Prostate gland (tissue), 2 donors: Measurements from ENCODE around the gene PRPF38B. TPM values are rescaled to one million over a fixed set of nuclear protein-coding genes. Genes with fewer than 3 reads are reported as not detected.

Experiments
- DNase-seq: peaks from one replicate; pipeline ENCODE4 v3.0.0-alpha.2; 2019; ENCODE audit warnings: low spot score
- H3K27ac ChIP-seq, 2 donors: fragments of 200-600 bp; sonication (generic); 2 replicates each; pipeline ENCODE4 v1.5.1; 2017 to 2019
- H3K27me3 ChIP-seq: fragments of 200-600 bp; sonication (generic); replicated peaks from 2 replicates; pipeline ENCODE4 v1.5.1; 2019; ENCODE audit not compliant: insufficient read depth
- H3K36me3 ChIP-seq, 2 donors: fragments of 200-600 bp; sonication (generic); 1 replicate in 1 of 2; 2 replicates in 1 of 2; pipeline versions ENCODE4 v1.5.1 to v1.8.1; 2017 to 2019
- H3K4me1 ChIP-seq: fragments of 200-600 bp; sonication (generic); replicated peaks from 2 replicates; pipeline ENCODE4 v1.5.1; 2019
- H3K4me3 ChIP-seq, 2 donors: fragments of 200-600 bp; sonication (generic); 2 replicates each; pipeline ENCODE4 v1.5.1; 2017 to 2019
- H3K9me3 ChIP-seq: fragments of 200-600 bp; sonication (generic); 2 replicates; pipeline ENCODE4 v1.5.1; 2017
- CTCF ChIP-seq, 4 experiments: fragments of 200-600 bp in 2 of 4; fragments of 450-650 bp in 2 of 4; sonication (generic) in 2 of 4; IDR thresholded peaks; 1 replicate in 3 of 4; 2 replicates in 1 of 4; pipeline ENCODE4 v1.5.1; 2016 to 2019; ENCODE audit warnings: antibody characterized with exemption in 4 of 4, mild to moderate bottlenecking in 2 of 4, moderate library complexity in 2 of 4
- POLR2A ChIP-seq: fragments of 450-650 bp; IDR thresholded peaks from one replicate; pipeline ENCODE4 v1.6.1; 2016; ENCODE audit warnings: antibody characterized with exemption, mild to moderate bottlenecking
- POLR2AphosphoS5 ChIP-seq: sonication (generic); formaldehyde crosslinking; IDR thresholded peaks from one replicate; pipeline ENCODE4 v1.6.1; 2017; ENCODE audit warnings: antibody characterized with exemption
- WGBS: methylation state at CpG from one replicate; pipeline ENCODE4 v1.1.5; 2018; 5-methylcytosine and 5-hydroxymethylcytosine counted together
- intact Hi-C: fragments of 100-400 bp; cut with DNase I; formaldehyde crosslinking; loops from one replicate; pipeline ENCODE4 v1.14.2; 2022
- total RNA-seq, 2 donors: library from RNA; depleted of rRNA; stranded (reverse); fragments of >200 nt; gene quantifications; one replicate each; pipeline ENCODE4 v1.1.0, GENCODE V29; 2016

Gene PRPF38B
- total RNA-seq, 2 donors from 2014 or later, result 18.9 to 24.2 TPM

DNA sequence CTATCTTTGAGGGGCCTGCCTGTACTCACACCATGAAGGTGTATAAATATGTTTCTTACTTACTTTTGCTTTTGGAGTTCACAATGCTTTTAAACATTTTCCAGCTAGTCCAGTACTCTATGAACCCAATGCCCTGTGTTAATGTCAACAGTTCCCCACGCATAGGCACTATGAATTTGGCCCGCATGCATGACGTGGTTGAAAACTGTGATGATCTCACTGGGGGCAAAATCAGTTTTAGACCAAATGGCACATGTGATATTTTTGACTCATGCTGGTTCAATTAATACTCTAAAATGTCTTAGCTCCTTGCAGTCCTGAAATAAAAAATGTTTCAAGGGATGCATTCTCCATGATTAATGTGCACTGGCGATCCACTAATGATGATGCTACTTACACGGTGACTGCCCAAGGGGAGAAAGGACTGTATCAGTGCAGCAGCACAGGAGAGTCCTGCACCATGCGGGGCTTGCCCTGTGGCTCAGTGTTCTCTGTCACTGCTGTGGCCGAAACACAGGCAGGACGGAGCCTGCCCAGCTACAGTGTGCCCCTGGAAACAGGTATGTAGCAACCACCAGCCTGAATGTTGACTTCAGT, 36.3 kb downstream of the PRPF38B start:
- no peaks in the 10 kb centered on the region for H3K4me1 ChIP-seq
- H3K36me3 ChIP-seq, result no peaks in the 10 kb centered on the region
- H3K27ac ChIP-seq, result no peak overlapping the region
- no peaks in the 10 kb centered on the region for H3K27me3 ChIP-seq
- TF ChIP-seq POLR2AphosphoS5 (no peak), POLR2A (no peak), CTCF (IDR thresholded peaks at IDR 0.05) (no peak)
- H3K4me3 ChIP-seq, result no peak overlapping the region
- intact Hi-C loops, result no loop called here
- no peak for DNase-seq
- H3K9me3 ChIP-seq, result no peaks in the 10 kb centered on the region
- 80% methylated on average over 8 of the region's 8 CpGs for WGBS

- Histone ChIP-seq H3K27me3 (no peaks in the 10 kb centered on the region), H3K9me3 (no peaks in the 10 kb centered on the region), H3K4me1 (no peaks in the 10 kb centered on the region), H3K27ac (no peak overlapping the region), H3K36me3 (no peaks in the 10 kb centered on the region), H3K4me3 (no peak overlapping the region)
- DNase-seq, result no peak
- TF ChIP-seq POLR2A, result no peak
- no peak for TF ChIP-seq CTCF (IDR thresholded peaks at IDR 0.05)
- no peak for TF ChIP-seq POLR2AphosphoS5
- intact Hi-C loops, result no loop called here
- 91% methylated on average over 4 of the region's 4 CpGs for WGBS
These were observed 37.4 kb downstream of the PRPF38B start for GRCh38 chr1:108729481-108729880.

- no peak overlapping the region for H3K4me3 ChIP-seq
- H3K27ac ChIP-seq, result no peak overlapping the region
- intact Hi-C loops, result no loop called here
- no peaks in the 10 kb centered on the region for H3K36me3 ChIP-seq
- WGBS, result 92% methylated on average over 1 of the region's 1 CpG
- H3K9me3 ChIP-seq, result no peaks in the 10 kb centered on the region
- DNase-seq, result no peak
- no peaks in the 10 kb centered on the region for H3K4me1 ChIP-seq
- TF ChIP-seq CTCF (IDR thresholded peaks at IDR 0.05) (no peak), POLR2A (no peak)
- H3K27me3 ChIP-seq, result no peaks in the 10 kb centered on the region
These were observed 40.3 kb downstream of the PRPF38B start for GRCh38 chr1:108732398-108732797.

DNA sequence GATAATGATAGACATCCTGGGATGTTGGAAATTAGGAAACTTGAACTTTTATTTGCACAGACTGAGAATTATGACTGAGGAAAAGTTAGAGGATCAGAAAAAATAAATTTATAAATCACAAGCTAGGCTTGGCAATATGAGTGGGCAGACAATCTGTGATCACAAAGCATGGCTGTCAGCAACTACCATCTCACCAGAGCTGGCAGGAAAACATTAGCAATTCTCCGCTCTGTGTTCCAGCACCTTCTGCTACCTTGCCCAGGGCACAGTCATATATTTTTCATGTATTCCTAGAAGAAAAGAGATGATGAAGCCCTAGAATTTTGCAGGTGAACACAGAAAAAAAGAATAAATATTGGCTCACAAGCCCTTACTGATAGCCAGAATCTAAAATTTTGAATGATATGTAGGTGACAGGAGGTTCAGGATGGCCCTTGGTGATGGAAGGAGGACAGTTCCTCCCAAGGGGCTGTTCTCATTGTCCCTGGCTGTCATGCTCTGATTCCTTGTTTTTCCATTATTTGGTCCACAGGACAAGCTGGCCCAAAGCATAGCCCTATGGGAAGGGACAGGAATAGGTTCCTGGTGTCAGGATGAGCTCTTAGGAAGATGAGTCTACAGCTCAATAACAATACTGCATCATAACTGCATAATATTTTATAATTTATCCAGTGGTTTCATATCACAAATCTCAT, 42.2 kb downstream of the PRPF38B start:
- intact Hi-C loops, result no loop called here
- no peaks in the 10 kb centered on the region for H3K9me3 ChIP-seq
- 94% methylated on average over 1 of the region's 1 CpG for WGBS

More for the DNA sequence above, 42.2 kb downstream of the PRPF38B start:
- Histone ChIP-seq H3K4me3 (no peak overlapping the region), H3K4me1 (no peaks in the 10 kb centered on the region), H3K27ac (no peak overlapping the region), H3K36me3 (no peaks in the 10 kb centered on the region), H3K27me3 (no peaks in the 10 kb centered on the region)
- TF ChIP-seq POLR2AphosphoS5 (no peak), POLR2A (no peak), CTCF (IDR thresholded peaks at IDR 0.05) (no peak)
- DNase-seq, result no peak
